ENCODE results near the gene REM1. TPM values are rescaled to one million over a fixed set of nuclear protein-coding genes. Genes with fewer than 3 reads are reported as not detected.
"Not testable (repeated sequence)": the region's sequence is repeated elsewhere in the genome, so short reads cannot be mapped to it uniquely, and the experiment has no call there.

REM1 gene
- not detected for total RNA-seq

DNA sequence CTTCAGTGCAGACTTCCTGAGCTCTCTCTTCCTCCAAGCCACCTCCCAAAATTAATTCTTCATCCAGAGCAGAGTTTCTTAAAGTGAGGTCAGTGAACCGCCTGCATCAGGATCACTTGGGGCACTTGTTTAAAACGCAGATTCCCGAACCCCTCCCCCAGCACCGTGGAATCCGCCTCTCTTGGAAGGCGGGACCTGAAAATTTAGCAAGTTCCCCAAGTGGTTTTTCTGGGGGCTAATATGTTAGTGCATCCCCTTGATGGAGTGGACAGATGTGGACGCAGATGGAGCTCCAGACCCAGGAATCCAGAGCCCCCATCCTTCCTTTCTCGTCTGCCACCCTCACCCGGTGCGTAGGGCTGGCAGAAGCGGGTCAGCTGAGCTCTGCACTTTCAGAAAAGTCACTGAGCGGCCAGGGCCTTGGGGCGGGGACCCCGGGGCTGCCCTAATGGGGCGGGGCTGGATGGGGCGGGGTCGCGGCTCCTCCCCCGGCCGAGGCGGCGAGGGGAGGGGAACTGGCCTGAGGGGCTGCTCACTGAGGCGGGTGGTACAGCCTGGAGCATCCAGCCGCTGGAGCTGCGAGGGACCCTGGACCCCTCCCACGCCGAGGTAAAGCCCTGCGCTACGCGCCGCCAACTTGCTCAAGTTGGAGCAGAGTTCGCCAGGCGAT lies at the start of gene REM1, which contains the start of gene DEFB124:
REM1 (plus strand) TSS at position 531 of the 670 bp plus-strand sequence. CDS start 1,158 bp downstream, outside the sequence.
DEFB124 (minus strand) TSS at position 370 of the 670 bp plus-strand sequence. CDS start 2,114 bp downstream, outside the sequence.
- DNase-seq: no peak
- Mint-ChIP-seq H3K4me3 (no peak within 1 kb of the TSS), H3K9me3 (ENCODE audit: insufficient read depth) (no peaks in the 10 kb centered on the region), H3K36me3 (ENCODE audit: low read depth) (no peaks in the 10 kb centered on the region), H3K4me1 (ENCODE audit: low read depth) (peaks cover 3% of the 10 kb centered on the region), H3K27me3 (ENCODE audit: low read depth) (peaks cover 40% of the 10 kb centered on the region), H3K27ac (no peak within 1 kb of the TSS)
- POLR2A ChIA-PET: no interaction called here
- ATAC-seq: no peak
- CTCF ChIA-PET: interaction anchor here (2.6 kb wide), 1 partner anchor 28 kb away, joined by 7 read pairs; no protein-coding TSS in a partner anchor

DNA sequence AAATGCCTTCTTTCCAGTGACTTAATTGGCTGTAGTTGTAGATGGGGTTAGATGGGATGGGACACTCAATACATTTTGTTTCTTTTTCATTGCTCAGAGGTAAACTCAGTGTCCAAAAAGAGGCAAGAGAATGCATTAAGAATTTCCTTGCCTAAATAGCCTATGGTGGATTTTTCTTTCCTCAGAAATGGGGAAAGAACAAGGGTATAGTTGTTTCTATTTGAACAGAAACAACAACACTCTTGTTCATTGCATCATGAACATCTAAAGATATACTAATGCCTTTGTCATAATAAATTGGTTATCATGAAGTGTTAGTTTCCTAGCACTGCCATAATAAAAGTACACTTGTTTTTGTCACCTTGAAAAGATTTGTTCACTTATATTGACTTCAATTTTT lies 49.3 kb upstream of the REM1 start:
- no peaks in the 10 kb centered on the region for H3K4me1 Mint-ChIP-seq (ENCODE audit: low read depth)
- ChIA-PET POLR2A (no interaction called here), CTCF (no interaction called here)
- ATAC-seq: no peak
- no peaks in the 10 kb centered on the region for H3K9me3 Mint-ChIP-seq (ENCODE audit: insufficient read depth)
- no peak for DNase-seq
- no peak overlapping the region for H3K4me3 Mint-ChIP-seq
- peaks cover 7% of the 10 kb centered on the region for H3K27me3 Mint-ChIP-seq (ENCODE audit: low read depth)
- no peaks in the 10 kb centered on the region for H3K36me3 Mint-ChIP-seq (ENCODE audit: low read depth)
- H3K27ac Mint-ChIP-seq: no peak overlapping the region

DNA sequence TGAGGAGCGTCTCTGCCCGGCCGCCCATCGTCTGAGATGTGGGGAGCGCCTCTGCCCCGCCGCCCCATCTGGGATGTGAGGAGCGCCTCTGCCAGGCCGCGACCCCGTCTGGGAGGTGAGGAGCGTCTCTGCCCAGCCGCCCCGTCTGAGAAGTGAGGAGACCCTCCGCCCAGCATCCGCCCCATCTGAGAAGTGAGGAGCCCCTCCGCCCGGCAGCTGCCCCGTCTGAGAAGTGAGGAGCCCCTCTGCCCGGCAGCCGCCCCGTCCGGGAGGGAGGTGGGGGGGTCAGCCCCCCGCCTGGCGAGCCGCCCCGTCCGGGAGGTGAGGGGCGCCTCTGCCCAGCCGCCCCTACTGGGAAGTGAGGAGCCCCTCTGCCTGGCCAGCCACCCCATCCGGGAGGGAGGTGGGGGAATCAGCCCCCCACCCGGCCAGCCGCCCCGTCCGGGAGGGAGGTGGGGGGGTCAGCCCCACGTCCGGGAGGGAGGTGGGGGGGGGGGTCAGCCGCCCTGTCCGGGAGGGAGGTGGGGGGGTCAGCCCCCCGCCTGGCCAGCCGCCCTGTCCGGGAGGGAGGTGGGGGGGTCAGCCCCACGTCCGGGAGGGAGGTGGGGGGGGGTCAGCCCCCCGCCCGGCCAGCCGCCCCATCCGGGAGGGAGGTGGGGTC lies 48.1 kb upstream of the REM1 start:
- DNase-seq; H3K4me1 Mint-ChIP-seq (ENCODE audit: low read depth); H3K27ac Mint-ChIP-seq; H3K27me3 Mint-ChIP-seq (ENCODE audit: low read depth); CTCF ChIA-PET; ATAC-seq; H3K9me3 Mint-ChIP-seq (ENCODE audit: insufficient read depth); H3K36me3 Mint-ChIP-seq (ENCODE audit: low read depth); POLR2A ChIA-PET; H3K4me3 Mint-ChIP-seq: not testable (repeated sequence)

DNA sequence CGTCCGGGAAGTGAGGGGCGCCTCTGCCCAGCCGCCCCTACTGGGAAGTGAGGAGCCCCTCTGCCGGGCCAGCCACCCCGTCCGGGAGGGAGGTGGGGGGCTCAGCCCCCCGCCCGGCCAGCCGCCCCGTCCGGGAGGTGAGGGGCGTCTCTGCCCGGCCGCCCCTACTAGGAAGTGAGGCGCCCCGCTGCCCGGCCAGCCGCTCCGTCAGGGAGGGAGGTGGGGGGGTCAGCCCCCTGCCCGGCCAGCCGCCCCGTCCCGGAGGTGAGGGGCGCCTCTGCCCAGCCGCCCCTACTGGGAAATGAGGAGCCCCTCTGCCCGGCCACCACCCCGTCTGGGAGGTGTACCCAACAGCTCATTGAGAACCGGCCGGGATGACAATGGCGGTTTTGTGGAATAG lies 47.5 kb upstream of the REM1 start:
- ATAC-seq; DNase-seq; H3K27ac Mint-ChIP-seq; H3K36me3 Mint-ChIP-seq (ENCODE audit: low read depth); POLR2A ChIA-PET; H3K9me3 Mint-ChIP-seq (ENCODE audit: insufficient read depth); H3K27me3 Mint-ChIP-seq (ENCODE audit: low read depth); H3K4me3 Mint-ChIP-seq; CTCF ChIA-PET; H3K4me1 Mint-ChIP-seq (ENCODE audit: low read depth): not testable (repeated sequence)

DNA sequence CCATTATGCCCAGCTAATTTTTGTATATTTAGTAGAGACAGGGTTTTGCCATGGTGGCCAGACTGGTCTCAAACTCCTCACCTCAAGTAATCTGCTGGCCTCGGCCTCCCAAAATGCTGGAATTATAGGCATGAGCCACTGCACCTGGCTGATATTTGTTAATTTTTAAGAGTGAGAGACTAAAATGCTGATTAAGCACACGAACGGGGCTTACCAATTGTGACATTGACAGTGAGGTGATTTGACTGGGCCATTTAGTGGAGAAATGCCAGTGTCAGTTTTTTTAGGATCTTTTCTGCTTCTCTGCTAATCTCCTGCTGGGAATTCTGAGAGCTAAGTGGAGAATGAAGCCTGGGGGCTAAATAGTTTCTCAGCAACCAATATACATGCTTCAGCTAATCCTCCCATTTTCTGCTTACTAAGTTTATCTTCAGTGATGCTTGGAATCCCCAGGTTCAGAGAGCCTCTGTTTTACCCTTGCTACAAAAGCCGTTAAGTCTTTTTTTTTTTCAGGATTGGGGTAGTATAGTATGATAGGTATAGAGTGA lies 44.4 kb upstream of the REM1 start:
- ATAC-seq (no peak), DNase-seq (no peak)
- Mint-ChIP-seq H3K36me3 (ENCODE audit: low read depth) (no peaks in the 10 kb centered on the region), H3K27ac (no peak overlapping the region), H3K27me3 (ENCODE audit: low read depth) (peaks cover 2% of the 10 kb centered on the region), H3K9me3 (ENCODE audit: insufficient read depth) (no peaks in the 10 kb centered on the region), H3K4me1 (ENCODE audit: low read depth) (no peaks in the 10 kb centered on the region), H3K4me3 (no peak overlapping the region)
- POLR2A ChIA-PET: no interaction called here
- CTCF ChIA-PET: no interaction called here

DNA sequence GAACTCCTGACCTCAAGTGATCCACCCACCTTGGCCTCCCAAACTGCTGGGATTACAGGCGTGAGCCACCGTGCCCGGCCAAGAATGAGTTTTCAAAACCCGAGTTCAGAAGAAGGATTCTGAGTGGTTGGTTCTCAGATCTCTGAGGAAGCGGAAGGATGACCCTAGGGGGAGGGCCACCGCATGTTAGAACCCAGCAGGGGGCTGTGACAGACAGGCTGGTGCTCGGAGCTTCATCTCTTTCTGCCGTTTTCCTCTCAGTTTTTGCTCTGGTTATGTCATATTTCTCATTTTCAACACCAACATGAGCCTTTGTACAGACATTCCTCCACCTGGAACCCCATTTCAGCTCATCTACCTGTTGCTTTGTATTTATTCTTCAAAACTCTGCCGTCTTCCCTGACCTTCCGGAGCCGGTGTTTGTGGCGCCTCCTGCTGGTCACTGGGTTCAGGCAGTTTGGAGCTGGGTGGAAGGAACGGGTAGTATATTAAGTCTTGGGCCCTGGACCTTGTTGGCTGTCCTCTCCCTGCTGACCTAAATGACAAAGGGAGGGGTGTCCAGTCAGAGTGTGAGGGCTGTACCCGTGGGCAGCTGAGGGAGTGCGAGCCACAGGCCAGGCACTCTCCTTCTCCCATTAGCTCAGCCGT lies 35.0 kb upstream of the REM1 start, which contains the start of gene DEFB123:
DEFB123 (plus strand) TSS at position 621 of the 648 bp plus-strand sequence. CDS start 67 bp downstream, outside the sequence.
- Mint-ChIP-seq H3K4me3 (no peak within 1 kb of the TSS), H3K36me3 (ENCODE audit: low read depth) (no peaks in the 10 kb centered on the region), H3K9me3 (ENCODE audit: insufficient read depth) (no peaks in the 10 kb centered on the region), H3K4me1 (ENCODE audit: low read depth) (no peaks in the 10 kb centered on the region), H3K27me3 (ENCODE audit: low read depth) (no peaks in the 10 kb centered on the region), H3K27ac (no peak within 1 kb of the TSS)
- POLR2A ChIA-PET: no interaction called here
- ATAC-seq: no peak
- CTCF ChIA-PET: interaction anchor here (0.6 to 1.4 kb wide), 3 partner anchors 14 to 28 kb away, joined by 3 to 5 read pairs (median 4); no protein-coding TSS in a partner anchor
- DNase-seq: no peak

DNA sequence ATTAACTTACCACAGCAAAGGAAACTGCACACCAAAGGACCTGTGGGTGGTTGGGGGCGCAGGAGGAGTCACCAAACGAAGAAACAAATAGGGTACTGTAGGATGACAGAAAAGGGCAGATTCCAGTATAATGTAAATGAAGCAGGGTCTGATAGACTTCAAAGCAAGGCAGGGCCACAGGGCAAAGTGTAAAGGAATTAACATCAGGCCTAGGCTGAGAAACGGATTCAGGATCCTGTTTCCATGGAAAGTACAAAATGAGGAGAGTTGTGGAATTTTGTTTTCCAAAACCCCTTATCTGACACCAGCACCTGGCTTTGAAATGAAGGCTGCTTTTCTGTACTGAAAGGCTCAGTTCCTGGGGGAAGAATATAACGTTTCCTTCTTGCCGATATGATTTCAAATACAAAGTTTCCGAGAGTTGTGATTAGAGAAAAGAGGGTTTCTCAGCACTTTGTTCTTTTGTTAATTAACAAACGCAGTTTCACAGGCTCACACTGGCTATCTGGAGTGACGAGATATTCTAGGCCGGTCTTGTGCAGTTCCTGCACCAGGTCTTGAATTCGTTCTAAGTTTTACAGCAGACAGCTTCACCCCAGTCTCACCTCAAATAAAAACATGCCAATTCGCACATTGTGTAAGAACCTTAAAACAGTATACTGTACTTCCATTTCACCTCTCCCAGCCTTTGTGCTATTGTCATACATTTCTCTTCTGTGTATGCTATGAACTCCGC lies 28.8 kb upstream of the REM1 start:
- ChIA-PET CTCF (no interaction called here), POLR2A (no interaction called here)
- no peak for DNase-seq
- Mint-ChIP-seq H3K4me1 (ENCODE audit: low read depth) (no peaks in the 10 kb centered on the region), H3K36me3 (ENCODE audit: low read depth) (no peaks in the 10 kb centered on the region), H3K4me3 (no peak overlapping the region), H3K27me3 (ENCODE audit: low read depth) (peaks cover 2% of the 10 kb centered on the region), H3K27ac (no peak overlapping the region), H3K9me3 (ENCODE audit: insufficient read depth) (no peaks in the 10 kb centered on the region)
- ATAC-seq: no peak

- Mint-ChIP-seq H3K27me3 (ENCODE audit: low read depth) (peaks cover 2% of the 10 kb centered on the region), H3K36me3 (ENCODE audit: low read depth) (no peaks in the 10 kb centered on the region), H3K4me3 (no peak overlapping the region), H3K27ac (no peak overlapping the region), H3K4me1 (ENCODE audit: low read depth) (no peaks in the 10 kb centered on the region), H3K9me3 (ENCODE audit: insufficient read depth) (no peaks in the 10 kb centered on the region)
- POLR2A ChIA-PET: no interaction called here
- DNase-seq: no peak
- CTCF ChIA-PET: interaction anchor here (0.6 to 0.9 kb wide), 3 partner anchors 9 to 54 kb away, joined by 3 to 4 read pairs (median 3); no protein-coding TSS in a partner anchor
- ATAC-seq: no peak
These were observed 25.3 kb upstream of the REM1 start for GRCh38 chr20:31449511-31450414.

GRCh38 chr20:31452575-31452974 lies 22.5 kb upstream of the REM1 start:
- no peaks in the 10 kb centered on the region for H3K4me1 Mint-ChIP-seq (ENCODE audit: low read depth)
- H3K27ac Mint-ChIP-seq: no peak overlapping the region

DNA sequence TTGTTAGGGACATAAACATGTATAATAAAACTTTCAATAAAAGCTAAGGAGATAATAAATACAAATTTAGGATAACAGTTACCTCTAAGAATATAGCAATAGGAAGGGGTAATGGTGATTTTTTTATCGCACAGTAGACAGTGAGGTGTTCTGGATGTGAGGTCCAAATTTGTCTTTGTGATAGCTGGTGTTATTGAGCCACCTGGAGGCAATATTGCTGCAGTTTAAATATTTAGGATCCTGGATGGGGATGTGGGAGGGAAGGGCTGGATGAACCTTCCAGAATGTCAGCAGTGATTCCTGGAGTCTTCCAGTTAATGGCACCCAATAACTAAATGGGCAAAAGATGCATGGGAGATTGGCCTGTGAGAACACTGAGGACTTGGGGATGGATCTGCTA lies 20.7 kb upstream of the REM1 start:
- Mint-ChIP-seq H3K9me3 (ENCODE audit: insufficient read depth) (no peaks in the 10 kb centered on the region), H3K27ac (no peak overlapping the region), H3K4me1 (ENCODE audit: low read depth) (no peaks in the 10 kb centered on the region), H3K4me3 (no peak overlapping the region), H3K36me3 (ENCODE audit: low read depth) (no peaks in the 10 kb centered on the region), H3K27me3 (ENCODE audit: low read depth) (peaks cover 5% of the 10 kb centered on the region)
- DNase-seq (no peak), ATAC-seq (no peak)
- ChIA-PET POLR2A (no interaction called here), CTCF (interaction anchor here (1.3 to 1.8 kb wide), 2 partner anchors 14 to 49 kb away, joined by 3 to 5 read pairs; partner anchors contain the start of gene DEFB123)

More at GRCh38 chr20:31452575-31452974, 22.5 kb upstream of the REM1 start:
- CTCF ChIA-PET: no interaction called here
- Mint-ChIP-seq H3K36me3 (ENCODE audit: low read depth) (no peaks in the 10 kb centered on the region), H3K4me3 (no peak overlapping the region), H3K27me3 (ENCODE audit: low read depth) (peaks cover 2% of the 10 kb centered on the region), H3K9me3 (ENCODE audit: insufficient read depth) (no peaks in the 10 kb centered on the region)
- ATAC-seq (no peak), DNase-seq (no peak)
- POLR2A ChIA-PET: no interaction called here

GRCh38 chr20:31470946-31471345 lies 4.1 kb upstream of the REM1 start:
- H3K9me3 Mint-ChIP-seq (ENCODE audit: insufficient read depth); POLR2A ChIA-PET; H3K4me3 Mint-ChIP-seq; H3K27ac Mint-ChIP-seq; CTCF ChIA-PET; DNase-seq; H3K4me1 Mint-ChIP-seq (ENCODE audit: low read depth); H3K36me3 Mint-ChIP-seq (ENCODE audit: low read depth); ATAC-seq: not testable (repeated sequence)
- peaks cover 19% of the 10 kb centered on the region for H3K27me3 Mint-ChIP-seq (ENCODE audit: low read depth)

Measured in activated CD8-positive, alpha-beta T cell treated with anti-CD3 and anti-CD28 coated beads, Interleukin-2, amount 10 ng/mL, durations not matched to agents 7 days and 5 days (primary cell).